ENCODE data around the gene MROH2A. TPM values are rescaled to one million over a fixed set of nuclear protein-coding genes. Genes with fewer than 3 reads are reported as not detected.

The MROH2A gene
- total RNA-seq, 6 donors from 2014 or later = not detected

- H3K4me3 ChIP-seq = no peak overlapping the region
- H3K27me3 ChIP-seq = no peaks in the 10 kb centered on the region
- H3K27ac ChIP-seq = no peak overlapping the region
- DNase-seq (peak; percentile 14 to 74), ATAC-seq (ENCODE audit: low FRiP score in 2 of 2) (no peak)
- H3K4me1 ChIP-seq = no peaks in the 10 kb centered on the region
- 77 to 81% methylated on average over 6 to 25 of the region's 25 CpGs for WGBS, 2 donors
- H3K9me3 ChIP-seq = peaks cover 0 to 3% (median 0%) of the 10 kb centered on the region in 4 donors
- TF ChIP-seq POLR2AphosphoS5 (IDR thresholded peaks at IDR 0.05) (no peak), POLR2A (IDR thresholded peaks at IDR 0.05) (no peak), EP300 (IDR thresholded peaks at IDR 0.05) (no peak)
- TF ChIP-seq, protein P1, sequence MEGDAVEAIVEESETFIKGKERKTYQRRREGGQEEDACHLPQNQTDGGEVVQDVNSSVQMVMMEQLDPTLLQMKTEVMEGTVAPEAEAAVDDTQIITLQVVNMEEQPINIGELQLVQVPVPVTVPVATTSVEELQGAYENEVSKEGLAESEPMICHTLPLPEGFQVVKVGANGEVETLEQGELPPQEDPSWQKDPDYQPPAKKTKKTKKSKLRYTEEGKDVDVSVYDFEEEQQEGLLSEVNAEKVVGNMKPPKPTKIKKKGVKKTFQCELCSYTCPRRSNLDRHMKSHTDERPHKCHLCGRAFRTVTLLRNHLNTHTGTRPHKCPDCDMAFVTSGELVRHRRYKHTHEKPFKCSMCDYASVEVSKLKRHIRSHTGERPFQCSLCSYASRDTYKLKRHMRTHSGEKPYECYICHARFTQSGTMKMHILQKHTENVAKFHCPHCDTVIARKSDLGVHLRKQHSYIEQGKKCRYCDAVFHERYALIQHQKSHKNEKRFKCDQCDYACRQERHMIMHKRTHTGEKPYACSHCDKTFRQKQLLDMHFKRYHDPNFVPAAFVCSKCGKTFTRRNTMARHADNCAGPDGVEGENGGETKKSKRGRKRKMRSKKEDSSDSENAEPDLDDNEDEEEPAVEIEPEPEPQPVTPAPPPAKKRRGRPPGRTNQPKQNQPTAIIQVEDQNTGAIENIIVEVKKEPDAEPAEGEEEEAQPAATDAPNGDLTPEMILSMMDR (IDR thresholded peaks at IDR 0.05) = no peak
- H3K36me3 ChIP-seq = no peaks in the 10 kb centered on the region
Measured at GRCh38 chr2:233822781-233823730, 44.9 kb downstream of the MROH2A start.

GRCh38 chr2:233823731-233824121, 45.6 kb downstream of the MROH2A start:
- Histone ChIP-seq H3K4me3 (no peak overlapping the region), H3K4me1 (no peaks in the 10 kb centered on the region), H3K36me3 (no peaks in the 10 kb centered on the region), H3K27me3 (no peaks in the 10 kb centered on the region), H3K27ac (no peak overlapping the region), H3K9me3 (peaks cover 0 to 3% (median 0%) of the 10 kb centered on the region in 4 donors)
- 91 to 100% methylated on average over 1 to 8 of the region's 8 CpGs for WGBS, 2 donors
- TF ChIP-seq, protein P1 (IDR thresholded peaks at IDR 0.05) = no peak
- TF ChIP-seq EP300 (IDR thresholded peaks at IDR 0.05) (no peak), POLR2A (IDR thresholded peaks at IDR 0.05) (no peak), POLR2AphosphoS5 (IDR thresholded peaks at IDR 0.05) (no peak)
- ATAC-seq (ENCODE audit: low FRiP score in 2 of 2) (no peak), DNase-seq (peak in 1 of 2 donors; percentile 16)

DNA sequence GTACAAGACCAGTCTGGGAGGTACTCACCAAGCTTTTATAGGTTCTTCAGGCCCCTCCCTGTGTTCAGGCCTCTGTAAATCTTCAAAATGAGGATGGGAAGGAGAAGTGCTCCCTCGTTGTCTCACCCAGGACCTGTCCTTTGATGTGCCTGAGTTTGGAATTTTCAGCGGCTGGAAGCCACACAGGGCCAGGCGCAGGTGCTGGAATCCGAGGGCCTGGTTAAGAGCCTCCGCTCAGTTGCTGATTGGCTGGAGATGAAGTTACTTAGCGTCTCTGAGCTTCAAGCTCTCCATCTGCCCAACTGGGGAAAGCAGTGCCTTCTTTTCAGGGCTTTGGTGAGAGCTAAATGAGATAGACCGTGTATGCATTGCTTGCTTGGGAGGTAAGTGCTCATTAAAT, 46.2 kb downstream of the MROH2A start:
- H3K4me1 ChIP-seq = no peaks in the 10 kb centered on the region
- no peak overlapping the region for H3K27ac ChIP-seq
- no peak for ATAC-seq (ENCODE audit: low FRiP score in 2 of 2)
- DNase-seq = peak in 1 of 2 donors; percentile 7
- peaks cover 0 to 3% (median 0%) of the 10 kb centered on the region in 4 donors for H3K9me3 ChIP-seq
- no peaks in the 10 kb centered on the region for H3K36me3 ChIP-seq
- TF ChIP-seq EP300 (IDR thresholded peaks at IDR 0.05) (no peak), POLR2AphosphoS5 (IDR thresholded peaks at IDR 0.05) (no peak), POLR2A (IDR thresholded peaks at IDR 0.05) (no peak)
- TF ChIP-seq, protein P1 (IDR thresholded peaks at IDR 0.05) = no peak
- 63 to 78% methylated on average over 7 of the region's 7 CpGs for WGBS, 2 donors
- H3K4me3 ChIP-seq = no peak overlapping the region
- no peaks in the 10 kb centered on the region for H3K27me3 ChIP-seq

- H3K4me3 ChIP-seq = no peak overlapping the region
- ATAC-seq (ENCODE audit: low FRiP score in 2 of 2) (no peak), DNase-seq (no peak)
- H3K27ac ChIP-seq = no peak overlapping the region
- H3K36me3 ChIP-seq = no peaks in the 10 kb centered on the region
- no peaks in the 10 kb centered on the region for H3K4me1 ChIP-seq
- WGBS, 2 donors = 81 to 84% methylated on average over 19 to 24 of the region's 24 CpGs
- no peaks in the 10 kb centered on the region for H3K27me3 ChIP-seq
- H3K9me3 ChIP-seq = peaks cover 0 to 3% (median 0%) of the 10 kb centered on the region in 4 donors
- TF ChIP-seq POLR2AphosphoS5 (IDR thresholded peaks at IDR 0.05) = no peak
- TF ChIP-seq, protein P1 (IDR thresholded peaks at IDR 0.05) = no peak
- no peak for TF ChIP-seq POLR2A (IDR thresholded peaks at IDR 0.05)
- TF ChIP-seq EP300 (IDR thresholded peaks at IDR 0.05) = no peak
Measured at GRCh38 chr2:233828546-233829192, 50.5 kb downstream of the MROH2A start.
